CD1c-positive myeloid dendritic cell (primary cell): Measurements from ENCODE around the gene CDCP1.
A peak's percentile ranks its signal among the peaks of the same experiment; 100 is the strongest.
"Not testable (repeated sequence)": the region's sequence is repeated elsewhere in the genome, so short reads cannot be mapped to it uniquely, and the experiment has no call there.

Experiments used
- DNase-seq: peaks from one replicate; pipeline ENCODE4 v3.0.0-alpha.2; 2016; ENCODE audit errors: extremely low spot score

The CDCP1 gene

DNA sequence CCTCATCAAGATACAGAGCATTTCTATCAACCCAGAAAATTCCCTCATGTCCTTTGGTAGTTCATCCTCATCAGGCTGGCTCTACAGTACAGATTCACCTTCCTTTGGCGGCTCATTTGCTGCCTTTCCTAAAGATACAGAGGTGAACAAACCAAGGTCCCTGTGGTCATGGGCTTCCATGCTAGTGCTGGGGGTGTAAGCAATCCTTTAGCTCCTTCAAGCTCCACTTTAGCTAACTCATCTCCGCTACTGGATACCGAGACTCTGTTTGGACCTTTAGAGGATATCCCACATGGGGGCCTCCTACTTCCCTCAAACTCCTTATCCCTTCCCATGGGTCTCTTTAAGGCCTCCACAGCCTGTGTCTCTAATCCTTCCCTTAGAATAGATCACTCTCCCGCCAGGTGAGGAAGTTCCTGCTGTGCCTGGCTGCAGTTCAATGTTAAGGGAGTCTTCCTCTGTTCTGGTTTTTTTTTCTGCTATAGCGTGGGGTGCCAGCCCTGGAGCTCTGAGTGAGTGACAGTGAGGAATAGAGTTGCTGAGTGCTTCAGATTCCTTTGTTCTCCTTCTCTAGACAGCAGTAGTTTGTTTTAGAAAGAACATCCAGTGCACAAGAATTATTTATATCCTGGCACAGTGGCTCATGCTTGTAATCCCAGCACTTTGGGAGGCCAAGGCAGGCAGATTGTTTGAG, 89.4 kb downstream of the CDCP1 start:
- peak; percentile 33 for DNase-seq

DNA sequence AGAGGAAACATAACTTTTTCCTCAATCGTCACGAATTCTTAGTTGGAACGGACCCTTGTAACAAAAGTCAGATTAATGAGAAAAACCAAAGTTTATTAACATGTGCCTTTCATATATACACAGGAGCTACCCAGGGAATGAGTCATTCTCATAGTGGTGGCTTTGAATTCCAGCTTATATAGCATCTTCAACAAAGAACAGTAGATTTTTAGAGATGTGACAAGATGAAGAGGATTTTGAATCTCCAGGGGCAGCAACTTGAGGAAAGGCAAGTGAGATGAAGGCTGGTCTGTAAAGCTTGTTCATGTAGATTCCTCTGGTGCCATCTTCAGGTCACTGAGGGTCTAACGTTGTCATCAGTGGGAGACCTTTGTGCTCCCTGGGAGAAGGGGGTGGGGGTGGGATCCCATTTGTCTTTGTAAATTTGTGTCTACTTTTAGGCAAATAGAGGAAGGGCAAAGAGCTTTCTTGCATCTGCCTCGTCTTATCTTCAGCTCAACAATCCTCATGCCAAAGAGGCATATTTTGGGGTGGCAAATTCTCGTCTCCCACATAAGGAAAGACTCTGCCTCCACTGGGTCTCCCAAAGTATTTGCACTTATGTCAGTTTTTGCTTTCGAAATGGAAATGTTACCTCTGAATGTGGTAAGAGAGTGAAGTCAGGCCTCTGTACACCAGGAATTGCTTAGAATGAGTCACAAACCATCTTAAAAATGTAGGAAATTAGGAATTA, 90.6 kb downstream of the CDCP1 start:
- DNase-seq, result peak; percentile 51

DNA sequence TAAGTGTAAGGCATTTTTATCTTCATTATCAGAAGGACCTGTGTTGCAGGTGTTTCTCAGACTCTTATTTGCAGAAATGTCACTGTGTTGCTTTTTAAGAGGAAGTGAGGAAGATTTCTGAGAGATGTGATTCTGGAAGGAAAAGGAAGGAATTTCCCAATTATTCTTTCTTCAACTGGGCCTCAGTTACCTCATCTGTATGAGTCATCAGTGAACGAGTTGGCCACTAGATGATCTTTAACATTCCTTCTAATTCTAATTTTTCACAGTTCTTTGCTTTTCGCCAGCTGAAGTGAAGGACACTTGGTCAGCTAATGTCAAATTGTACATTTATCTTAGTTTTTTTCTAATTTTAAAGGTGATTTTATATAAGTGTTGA, 91.2 kb downstream of the CDCP1 start:
- DNase-seq, result peak; percentile 85

DNA sequence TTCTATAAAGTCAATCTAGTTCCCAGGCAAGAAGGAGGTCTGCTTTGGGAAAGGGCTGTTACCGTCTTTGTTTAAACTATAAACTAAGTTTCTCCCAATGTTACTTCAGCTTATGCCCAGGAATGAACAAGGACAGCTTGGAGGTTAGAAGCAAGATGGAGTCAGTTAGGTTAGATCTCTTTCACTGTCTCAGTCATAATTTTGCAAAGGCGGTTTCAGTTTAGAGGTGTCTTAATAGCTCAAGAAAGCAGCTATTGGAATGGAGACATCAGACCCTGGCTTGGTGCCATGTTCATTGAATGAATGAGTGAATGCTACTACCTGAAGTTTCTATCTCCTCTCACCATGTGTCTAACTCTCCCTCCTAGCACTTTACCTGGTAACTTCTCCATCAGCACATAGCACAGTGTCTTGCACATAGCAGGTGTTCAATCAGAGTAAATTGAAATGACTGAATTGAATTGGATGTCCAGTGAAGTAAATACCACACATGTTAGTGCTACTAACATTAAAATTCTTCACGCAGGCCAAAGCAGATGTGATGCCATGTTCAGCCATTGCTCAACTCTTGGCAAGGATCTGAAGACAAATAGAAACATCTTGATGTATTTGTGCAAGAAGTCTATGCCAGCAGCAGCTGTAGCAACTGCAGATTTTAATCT, 91.9 kb downstream of the CDCP1 start:
- DNase-seq, result peak; percentile 35

DNA sequence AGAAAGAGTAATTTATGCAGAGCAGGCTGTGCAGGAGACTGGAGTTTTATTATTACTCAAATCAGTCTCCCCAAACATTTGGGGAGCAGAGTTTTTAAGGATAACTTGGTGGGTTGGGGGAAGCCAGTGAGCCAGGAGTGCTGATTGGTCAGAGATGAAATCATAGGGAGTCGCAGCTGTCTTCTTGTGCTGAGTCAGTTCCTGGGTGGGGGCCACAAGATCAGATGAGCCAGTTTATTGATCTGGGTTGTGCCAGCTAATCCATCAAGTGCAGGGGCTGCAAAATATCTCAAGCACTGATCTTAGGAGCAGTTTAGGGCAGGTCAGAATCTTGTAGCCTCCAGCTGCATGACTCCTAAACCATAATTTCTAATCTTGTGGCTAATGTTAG, 92.4 kb downstream of the CDCP1 start:
- DNase-seq, result not testable (repeated sequence)

DNA sequence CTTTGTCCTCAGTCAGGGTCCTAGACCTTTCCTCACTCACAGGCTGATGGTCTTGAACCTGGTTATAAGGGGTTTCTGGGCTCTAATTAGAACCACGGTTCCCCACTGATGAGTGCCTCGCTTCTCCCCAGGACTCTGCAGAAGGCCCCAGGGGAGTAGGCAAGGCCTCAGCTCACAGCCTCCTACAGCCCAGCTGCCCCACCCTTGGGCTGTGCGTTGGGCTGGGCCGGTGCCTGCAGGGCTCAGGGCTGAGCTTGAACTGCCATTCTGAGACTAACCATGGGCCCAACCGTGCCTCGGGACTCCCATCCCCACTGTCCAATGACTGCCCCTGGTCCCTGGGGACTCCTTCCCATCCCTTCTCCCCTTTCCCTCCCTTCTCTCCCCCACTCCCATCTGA, 94.5 kb downstream of the CDCP1 start:
- DNase-seq, result no peak

DNA sequence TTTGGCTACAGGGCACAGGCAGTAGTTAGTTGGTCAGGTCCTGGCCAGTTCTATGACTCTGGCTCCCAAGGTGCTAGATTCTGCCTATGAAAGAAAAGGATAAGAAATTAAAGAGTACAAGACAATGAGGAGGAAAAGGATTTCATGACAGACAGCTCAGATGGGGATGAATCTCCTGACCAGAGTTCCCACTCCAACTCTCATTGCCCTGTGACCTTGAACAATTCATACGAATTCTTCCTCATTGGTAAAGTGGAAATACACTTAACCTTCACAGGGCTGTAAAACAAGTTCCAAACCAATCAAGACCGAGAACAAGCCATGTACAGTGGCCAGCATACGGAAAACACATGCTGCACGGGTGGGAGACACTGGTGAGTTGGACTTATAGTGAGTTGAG, 96.4 kb downstream of the CDCP1 start:
- DNase-seq, result no peak

DNA sequence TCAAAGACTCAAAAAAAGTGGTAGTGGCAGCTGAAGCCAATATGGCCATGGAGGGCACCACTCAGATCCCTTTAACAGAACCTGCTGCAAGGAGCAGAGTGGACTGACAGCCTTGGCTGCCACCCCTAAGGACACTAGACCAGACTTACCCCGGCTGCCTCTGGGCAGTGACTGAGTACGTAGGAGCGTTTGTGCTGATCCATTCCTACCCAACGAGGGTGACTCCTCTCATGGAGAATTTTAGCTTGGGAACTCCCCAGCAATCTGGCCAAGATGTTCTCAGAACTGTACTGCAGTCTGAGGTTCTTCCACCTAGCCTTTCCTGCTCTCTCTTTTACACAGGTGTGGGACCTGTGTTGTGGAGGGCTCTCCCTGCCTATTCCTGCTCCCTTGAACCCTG, 97.9 kb downstream of the CDCP1 start:
- DNase-seq, result no peak

DNA sequence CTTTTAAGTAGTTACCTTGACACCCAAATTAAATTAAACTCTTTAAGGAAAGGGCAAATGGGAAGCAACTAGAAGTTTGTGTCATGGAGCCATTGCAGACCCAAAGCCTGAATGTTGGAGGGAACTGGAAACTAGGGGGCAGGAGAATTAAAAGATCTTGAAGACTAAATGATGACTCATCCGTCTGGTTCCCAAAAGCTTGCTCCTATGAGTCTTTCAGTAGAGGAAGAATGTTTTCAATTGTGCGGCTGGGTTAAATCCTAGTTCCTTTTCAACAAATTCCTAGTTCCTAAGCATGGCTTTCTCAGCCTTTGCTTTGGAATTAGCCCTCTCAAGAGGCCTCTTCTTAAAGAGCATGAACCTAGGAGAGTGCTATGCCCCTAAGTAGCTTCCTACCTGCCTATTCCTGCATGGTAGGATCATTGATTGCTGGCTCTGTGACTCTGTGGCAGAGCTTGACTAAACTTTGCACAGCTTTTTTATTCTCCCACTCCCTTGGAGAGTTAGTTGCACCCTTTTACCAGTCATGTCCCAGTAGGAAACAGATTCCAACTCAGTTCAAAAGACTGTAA, 102.4 kb downstream of the CDCP1 start:
- peak; percentile 91 for DNase-seq

DNA sequence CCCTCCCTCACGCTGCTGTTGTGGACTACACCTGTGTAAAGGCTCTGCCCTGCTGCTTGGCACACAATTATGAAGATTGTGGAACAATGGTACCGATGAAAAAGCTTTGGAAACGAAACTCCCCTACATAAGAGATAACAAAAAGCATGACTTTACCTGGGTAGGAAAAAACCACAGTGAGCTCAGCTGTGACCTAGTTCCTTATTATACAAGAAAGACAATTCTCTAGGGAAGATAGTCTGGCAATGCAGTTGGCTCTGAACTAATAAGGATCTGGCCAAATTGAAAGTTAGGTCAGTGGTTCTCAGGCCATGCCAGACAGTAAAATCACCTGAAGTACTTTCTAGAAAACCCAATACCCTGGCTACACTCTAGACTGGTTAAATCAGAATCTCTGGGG, 104.0 kb downstream of the CDCP1 start:
- DNase-seq, result peak; percentile 30

DNA sequence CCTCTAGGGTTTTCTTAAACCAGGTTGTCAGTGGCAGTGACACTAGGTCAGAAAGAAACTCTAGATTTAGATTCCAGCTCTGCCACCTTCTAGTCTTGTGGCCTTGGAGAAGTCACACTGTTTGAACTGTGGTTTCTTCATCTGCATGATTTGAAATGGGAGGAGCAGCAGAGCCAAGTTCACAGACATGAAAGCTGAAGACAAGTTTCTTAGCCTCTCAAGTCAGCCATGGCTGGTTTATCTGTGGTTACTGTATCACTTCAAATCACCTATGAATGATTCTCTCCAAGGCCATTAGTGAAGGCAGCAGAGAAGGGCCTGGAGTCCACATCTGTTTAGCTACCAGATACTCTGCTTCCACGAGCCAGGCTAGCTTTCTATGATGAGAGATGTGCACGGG, 104.5 kb downstream of the CDCP1 start:
- peak; percentile 35 for DNase-seq

DNA sequence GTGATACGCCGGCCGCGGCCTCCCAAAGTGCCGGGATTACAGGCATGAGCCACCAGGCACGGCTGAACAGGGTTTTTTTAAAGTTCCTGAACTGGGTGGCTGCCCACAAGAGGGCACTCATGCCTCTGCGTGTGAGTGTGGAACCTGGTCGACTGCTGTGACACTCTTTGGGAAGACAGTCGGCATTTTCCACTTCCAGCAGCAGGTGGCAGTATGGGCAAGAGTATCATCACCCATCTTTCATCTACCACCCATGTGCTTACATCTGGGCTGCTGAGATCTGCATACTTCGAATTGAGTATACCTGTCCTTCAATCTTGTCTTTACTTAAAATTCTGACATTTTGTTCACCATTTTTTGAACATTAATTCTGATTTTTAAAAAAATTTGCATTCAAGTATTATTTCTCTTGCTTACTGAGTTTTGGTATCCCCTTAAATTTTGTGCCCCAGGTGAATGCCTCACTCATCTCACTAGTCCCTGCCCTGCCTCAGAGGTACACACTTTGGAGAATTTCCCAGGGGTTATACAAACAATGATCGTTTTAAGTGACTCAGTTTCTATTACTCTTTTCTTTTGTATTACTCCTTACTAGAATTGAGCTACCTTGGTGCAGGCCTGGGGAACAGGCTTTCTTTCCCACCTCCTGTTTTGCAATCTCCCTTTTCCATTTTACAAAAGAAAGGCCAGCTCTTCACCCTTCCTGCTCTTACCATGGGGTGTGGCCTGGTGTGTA, 108.3 kb downstream of the CDCP1 start:
- peak; percentile 96 for DNase-seq

DNA sequence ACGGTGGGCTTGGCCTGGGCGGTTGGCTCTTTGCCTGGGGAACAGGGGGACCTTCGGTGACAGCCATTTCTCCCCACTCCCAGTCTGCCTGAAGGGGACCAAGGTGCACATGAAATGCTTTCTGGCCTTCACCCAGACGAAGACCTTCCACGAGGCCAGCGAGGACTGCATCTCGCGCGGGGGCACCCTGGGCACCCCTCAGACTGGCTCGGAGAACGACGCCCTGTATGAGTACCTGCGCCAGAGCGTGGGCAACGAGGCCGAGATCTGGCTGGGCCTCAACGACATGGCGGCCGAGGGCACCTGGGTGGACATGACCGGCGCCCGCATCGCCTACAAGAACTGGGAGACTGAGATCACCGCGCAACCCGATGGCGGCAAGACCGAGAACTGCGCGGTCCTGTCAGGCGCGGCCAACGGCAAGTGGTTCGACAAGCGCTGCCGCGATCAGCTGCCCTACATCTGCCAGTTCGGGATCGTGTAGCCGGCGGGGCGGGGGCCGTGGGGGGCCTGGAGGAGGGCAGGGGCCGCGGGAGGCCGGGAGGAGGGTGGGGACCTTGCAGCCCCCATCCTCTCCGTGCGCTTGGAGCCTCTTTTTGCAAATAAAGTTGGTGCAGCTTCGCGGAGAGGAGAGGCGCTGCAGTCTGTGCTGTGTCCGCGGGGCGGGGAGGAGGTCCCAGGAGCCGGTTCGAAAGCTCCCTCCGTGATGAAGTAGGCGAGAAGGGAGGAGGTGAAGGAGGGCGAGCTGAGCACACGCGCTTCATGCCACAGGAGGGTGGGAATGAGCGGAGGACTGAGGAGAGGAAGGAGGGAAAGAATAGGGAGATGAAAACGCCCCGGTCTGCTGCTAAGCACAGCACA, 110.5 kb downstream of the CDCP1 start:
- DNase-seq, result no peak

DNA sequence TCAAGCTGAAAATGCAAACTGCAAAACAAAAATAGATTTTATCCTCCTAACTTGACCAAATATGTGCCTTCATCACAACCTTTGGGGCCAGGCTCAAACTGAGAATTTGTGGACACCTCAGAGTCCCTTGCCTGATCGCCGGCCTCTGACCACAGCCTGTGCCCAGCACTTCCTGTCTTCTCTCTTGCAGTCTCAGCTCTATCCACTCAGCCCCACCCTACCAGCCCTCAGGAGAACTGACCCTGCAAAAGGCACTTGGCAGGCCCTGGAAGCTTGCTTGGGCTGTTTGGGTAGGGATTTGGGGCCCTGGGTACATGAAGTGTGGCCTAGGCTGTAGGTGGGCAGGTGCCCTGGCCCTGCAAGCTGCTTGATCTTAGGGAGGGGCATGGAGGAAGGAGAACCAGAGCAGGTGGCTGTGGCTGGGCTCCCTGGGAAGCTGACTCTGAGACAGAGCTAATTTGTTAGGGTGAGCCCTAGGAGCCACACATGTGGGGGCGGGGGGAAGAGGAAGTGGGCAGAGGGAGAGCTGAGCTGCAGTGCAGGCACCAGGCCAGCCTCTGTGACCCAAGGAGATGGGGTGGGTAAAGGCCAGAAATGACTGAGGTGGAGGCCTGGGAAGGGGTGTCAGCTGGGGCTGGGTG, 111.4 kb downstream of the CDCP1 start:
- DNase-seq, result peak; percentile 89

DNA sequence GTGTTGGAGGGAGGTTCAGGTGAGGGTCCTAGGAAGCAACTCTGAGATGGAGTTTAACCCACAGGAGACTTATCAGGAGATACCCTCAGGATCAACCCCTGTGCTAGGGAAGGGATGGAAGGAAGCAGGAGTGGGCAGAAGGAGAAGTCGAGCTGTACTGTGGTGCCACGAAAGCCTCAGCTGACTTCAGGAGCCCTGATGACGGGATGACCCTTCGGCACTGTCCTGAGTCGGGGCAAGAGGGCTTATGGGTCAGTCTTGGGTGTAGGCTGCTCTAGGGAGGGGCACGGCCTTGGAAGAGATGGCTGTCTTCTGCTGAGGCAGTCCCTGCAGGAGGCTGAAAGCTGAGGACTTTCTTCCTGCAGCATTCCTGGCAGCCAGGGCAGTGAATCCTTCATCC, 112.4 kb downstream of the CDCP1 start:
- DNase-seq, result no peak
